GM18505 (cell line): Measurements from ENCODE around the gene CEP97.

Experiments used
- ATAC-seq: cut with Tn5 transposase; IDR thresholded peaks from one replicate; pipeline ENCODE4 v1.9.1; 2021; ENCODE audit not compliant: unreplicated experiment
- POLR2A ChIP-seq: IDR thresholded peaks from 4 replicates; pipeline ENCODE4 v1.6.1; 2011; ENCODE audit warnings: borderline replicate concordance; ENCODE audit not compliant: insufficient read depth, insufficient read length; ENCODE audit errors: extremely low read depth

Gene CEP97

DNA sequence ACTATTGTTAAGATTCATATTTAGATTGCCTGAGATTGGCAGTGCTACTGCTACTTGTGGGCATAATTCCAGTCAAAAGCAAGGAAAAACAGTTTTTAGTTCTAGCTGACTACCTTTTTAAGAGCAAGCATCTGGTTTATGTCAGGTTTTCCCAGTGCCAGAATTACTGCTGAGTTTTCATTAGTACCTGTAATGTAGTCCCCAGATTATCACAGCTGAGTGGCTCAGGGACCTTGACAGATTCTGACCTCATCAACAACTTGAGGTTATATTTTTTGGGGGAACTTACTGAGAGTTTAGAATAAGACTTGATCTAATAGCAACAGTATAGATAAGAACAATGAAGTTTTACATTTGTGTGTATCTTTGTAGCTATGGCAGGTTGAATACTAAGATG is 85.6 kb downstream of the CEP97 start:
- no peak for TF ChIP-seq POLR2A
- ATAC-seq: no peak

DNA sequence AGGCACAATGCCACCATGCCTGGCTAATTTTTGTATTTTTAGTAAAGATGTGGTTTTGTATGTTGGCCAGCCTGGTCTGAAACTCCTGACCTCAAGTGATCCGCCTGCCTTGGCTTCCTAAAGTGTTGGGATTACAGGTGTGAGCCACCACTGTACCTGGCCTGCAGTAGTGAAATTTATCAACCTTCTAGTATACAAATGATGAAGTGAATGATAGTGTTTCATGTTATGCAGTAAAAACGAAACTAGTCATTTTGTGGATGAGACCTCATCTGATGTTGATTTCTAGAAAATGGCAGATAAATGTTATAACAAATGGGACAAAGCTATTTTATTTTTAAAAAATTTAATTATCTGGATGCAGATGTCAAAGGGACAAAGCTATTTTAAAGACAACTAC is 87.5 kb downstream of the CEP97 start:
- no peak for ATAC-seq
- TF ChIP-seq POLR2A: no peak

DNA sequence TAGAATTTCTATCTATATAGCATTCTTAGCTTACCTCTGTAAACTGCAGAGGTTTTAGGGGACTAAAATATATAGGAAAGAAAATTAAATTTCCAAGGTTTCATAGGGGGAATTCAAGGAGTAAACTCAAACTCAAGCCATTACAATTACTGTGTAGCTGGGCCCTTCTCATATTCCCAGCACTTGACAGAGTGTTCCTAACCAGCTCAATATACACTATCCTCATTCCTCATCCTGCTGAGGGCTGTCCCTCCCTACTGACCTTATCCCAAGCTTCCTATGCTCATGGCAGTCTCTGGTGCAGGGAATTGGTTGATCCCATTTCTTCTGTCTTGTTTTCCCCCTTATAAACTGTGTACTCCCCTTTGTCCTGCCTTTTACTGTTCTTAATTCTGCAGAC is 88.5 kb downstream of the CEP97 start:
- ATAC-seq: no peak
- no peak for TF ChIP-seq POLR2A

DNA sequence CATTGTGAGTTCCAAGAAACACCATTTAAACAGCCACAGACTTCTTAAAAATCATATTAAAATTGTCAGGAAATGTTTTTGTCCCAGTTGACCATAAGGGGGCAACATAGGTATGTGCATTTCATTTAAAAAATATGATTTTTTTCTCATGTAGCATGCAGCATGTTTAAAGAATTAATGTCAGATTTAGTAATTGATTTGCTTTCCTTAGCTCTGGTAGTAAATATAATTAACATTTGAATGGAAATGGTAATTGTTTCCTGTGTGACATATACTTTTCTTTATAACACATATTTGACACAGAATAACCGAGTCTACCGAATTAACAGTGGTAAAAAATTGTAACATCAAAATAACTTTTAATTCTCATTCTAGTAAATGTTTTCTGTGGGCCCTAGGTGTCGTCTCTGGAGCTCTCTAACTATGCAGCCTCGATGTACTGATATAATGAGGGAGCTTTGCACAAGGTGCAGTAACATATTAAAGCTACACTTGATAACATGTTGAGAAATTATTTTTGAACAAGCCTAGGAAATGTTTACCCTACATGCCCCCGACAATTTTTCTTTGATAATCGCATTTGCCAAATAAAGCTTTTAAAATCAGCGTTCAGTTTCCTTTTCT is 89.5 kb downstream of the CEP97 start:
- no peak for ATAC-seq
- no peak for TF ChIP-seq POLR2A

DNA sequence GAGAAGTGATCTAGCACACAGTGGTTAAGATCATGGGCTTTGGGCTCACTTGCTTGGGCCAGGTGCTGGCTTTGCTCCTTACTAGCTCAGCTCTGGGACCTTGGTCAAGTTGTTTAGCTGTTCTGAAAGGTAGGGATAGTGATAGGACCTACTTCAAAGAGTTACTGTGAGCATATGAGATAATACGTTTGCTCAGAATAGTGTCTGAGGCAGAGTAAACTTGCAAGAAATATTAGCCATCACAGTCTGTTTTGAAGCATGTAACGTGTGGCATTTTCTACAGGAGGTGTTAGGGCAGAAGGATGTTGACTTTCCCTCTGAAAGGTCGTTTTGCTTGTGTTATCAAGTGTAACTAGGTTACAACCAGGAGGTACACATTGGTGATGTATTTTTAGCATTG is 90.4 kb downstream of the CEP97 start:
- ATAC-seq: no peak
- no peak for TF ChIP-seq POLR2A

DNA sequence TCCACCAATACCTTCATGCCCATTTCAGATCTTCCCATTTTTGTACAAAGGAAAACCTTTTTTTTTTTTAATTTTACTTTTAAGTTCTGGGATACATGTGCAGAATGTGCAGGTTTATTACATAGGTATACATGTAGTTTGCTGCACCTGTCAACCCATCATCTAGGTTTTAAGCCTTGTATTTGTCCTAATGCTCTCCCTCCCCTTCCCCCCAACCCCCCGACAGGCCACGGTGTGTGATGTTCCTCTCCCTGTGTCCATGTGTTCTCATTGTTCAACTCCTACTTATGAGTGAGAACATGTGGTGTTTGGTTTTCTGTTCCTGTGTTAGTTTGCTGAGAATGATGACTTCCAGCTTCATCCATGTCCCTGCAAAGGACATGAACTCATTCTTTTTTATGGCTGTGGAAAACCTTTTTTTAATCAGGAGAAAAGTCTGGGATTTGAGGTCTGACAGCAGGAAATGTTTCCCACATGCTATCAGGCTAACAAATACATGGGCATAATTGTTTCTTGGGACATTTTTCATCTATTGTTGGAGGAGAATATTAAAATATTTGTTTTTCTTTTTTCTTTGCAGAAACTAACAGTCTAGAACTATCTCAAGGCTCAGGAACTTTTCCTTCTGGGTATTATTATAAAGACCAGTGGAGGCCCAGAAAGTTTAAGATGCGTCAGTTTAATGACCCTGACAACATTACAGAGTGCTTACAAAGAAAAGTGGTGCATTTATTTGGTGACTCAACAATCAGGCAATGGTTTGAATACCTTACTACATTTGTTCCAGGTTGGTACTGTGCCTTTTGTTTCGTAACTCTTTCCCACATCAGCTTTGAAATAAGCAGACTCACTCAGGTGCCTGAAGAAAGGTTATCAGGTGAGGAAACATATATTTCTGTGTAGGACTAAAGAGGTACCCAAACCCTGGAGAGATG is 92.1 kb downstream of the CEP97 start:
- no peak for ATAC-seq
- TF ChIP-seq POLR2A: no peak

DNA sequence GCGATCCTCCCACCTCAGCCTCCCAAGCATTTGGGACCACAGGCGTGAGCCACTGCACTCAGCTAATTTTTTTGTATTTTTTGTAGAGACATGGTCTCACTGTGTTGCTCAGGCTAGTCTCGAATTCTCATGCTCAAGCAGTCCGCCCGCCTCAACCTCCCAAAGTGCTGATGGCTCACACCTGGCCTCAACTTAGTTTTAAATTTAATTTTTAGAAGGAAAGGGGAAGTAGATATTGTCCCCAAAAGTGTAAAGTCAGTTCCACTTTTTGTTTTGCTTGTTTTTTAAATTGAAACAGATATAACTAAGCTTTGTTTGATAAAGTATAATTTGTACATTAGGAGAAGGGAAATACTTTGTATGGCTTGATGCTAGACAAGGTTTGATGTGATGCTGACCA is 93.6 kb downstream of the CEP97 start:
- TF ChIP-seq POLR2A: no peak
- ATAC-seq: no peak

DNA sequence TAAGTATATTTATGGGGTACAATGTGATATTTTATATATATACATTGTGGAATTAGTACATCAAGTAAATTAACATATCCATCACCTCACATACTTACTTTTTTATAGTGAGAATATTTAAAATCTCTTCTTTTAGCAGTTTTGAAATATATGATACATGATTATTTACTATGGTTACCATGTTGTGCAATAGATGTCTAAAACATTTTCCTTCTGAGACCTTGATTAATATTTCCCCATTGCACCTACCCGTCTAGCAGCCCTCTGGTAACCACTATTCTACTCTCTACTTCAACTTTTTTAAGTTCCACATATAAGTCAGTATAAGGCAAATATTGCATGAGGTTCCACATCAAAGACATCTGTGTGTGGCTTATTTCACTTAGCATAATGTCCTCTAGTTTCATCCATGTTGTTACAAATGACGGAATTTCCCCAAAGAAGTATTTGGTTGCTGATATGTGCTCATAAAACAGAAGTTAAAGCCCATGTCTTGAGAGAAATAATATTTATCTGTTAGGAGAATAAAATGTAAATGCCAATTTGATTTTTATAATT is 95.3 kb downstream of the CEP97 start:
- TF ChIP-seq POLR2A: no peak
- ATAC-seq: no peak
